GM19467 (cell line): Measurements from ENCODE around the gene DYRK2.

ENCODE experiments used
- ATAC-seq: cut with Tn5 transposase; IDR thresholded peaks from one replicate; pipeline ENCODE4 v1.9.1; 2021; ENCODE audit warnings: mild to moderate bottlenecking, moderate library complexity; ENCODE audit not compliant: unreplicated experiment

The DYRK2 gene

GRCh38 chr12:67648521-67649260, at the start of gene DYRK2:
Gene DYRK2, plus strand, starts transcription at chr12:67648745. Its CDS starts 389 bp downstream, at chr12:67649134.
- peak; percentile 41 for ATAC-seq

- no peak for ATAC-seq
Observed at GRCh38 chr12:67599691-67600090, 48.9 kb upstream of the DYRK2 start.

- no peak for ATAC-seq
Observed at GRCh38 chr12:67601126-67601525, 47.4 kb upstream of the DYRK2 start.

GRCh38 chr12:67609226-67609870, 39.2 kb upstream of the DYRK2 start:
- ATAC-seq, result no peak

GRCh38 chr12:67613040-67613439, 35.5 kb upstream of the DYRK2 start:
- ATAC-seq, result no peak

GRCh38 chr12:67617629-67618028, 30.9 kb upstream of the DYRK2 start:
- no peak for ATAC-seq

GRCh38 chr12:67618303-67618702, 30.2 kb upstream of the DYRK2 start:
- no peak for ATAC-seq

- ATAC-seq, result no peak
Observed at GRCh38 chr12:67621112-67621511, 27.4 kb upstream of the DYRK2 start.

- no peak for ATAC-seq
Observed at GRCh38 chr12:67621926-67622325, 26.6 kb upstream of the DYRK2 start.

- ATAC-seq, result no peak
Observed at GRCh38 chr12:67623259-67623658, 25.3 kb upstream of the DYRK2 start.

GRCh38 chr12:67624355-67624754, 24.2 kb upstream of the DYRK2 start:
- no peak for ATAC-seq

- no peak for ATAC-seq
Observed at GRCh38 chr12:67625004-67625403, 23.5 kb upstream of the DYRK2 start.

- no peak for ATAC-seq
Observed at GRCh38 chr12:67626156-67626555, 22.4 kb upstream of the DYRK2 start.

GRCh38 chr12:67630373-67631088, 18.0 kb upstream of the DYRK2 start:
- ATAC-seq, result peak; percentile 99

- ATAC-seq, result no peak
Observed at GRCh38 chr12:67632005-67632404, 16.5 kb upstream of the DYRK2 start.

GRCh38 chr12:67633024-67633610, 15.4 kb upstream of the DYRK2 start:
- ATAC-seq, result no peak

GRCh38 chr12:67633708-67634107, 14.8 kb upstream of the DYRK2 start:
- no peak for ATAC-seq

- ATAC-seq, result no peak
Observed at GRCh38 chr12:67634303-67634761, 14.2 kb upstream of the DYRK2 start.

- no peak for ATAC-seq
Observed at GRCh38 chr12:67637718-67638117, 10.8 kb upstream of the DYRK2 start.

GRCh38 chr12:67638694-67639093, 9.9 kb upstream of the DYRK2 start:
- ATAC-seq, result no peak

GRCh38 chr12:67640863-67641262, 7.7 kb upstream of the DYRK2 start:
- ATAC-seq, result no peak
